K562 (cell line): Measurements from ENCODE around the gene MEOX2.

Experiments
- CEBPB ChIP-seq: fragments of 450-650 bp; IDR thresholded peaks from 2 replicates; pipeline ENCODE4 v1.6.1; 2016; ENCODE audit warnings: missing genetic modification characterization, missing compliant biosample characterization
- CHCHD3 ChIP-seq: fragments of 250-450 bp; sonication (Bioruptor Pico); IDR thresholded peaks from 2 replicates; pipeline ENCODE4 v2.1.2; 2022; ENCODE audit warnings: mild to moderate bottlenecking
- EZH2 ChIP-seq: IDR thresholded peaks from 2 replicates; pipeline ENCODE4 v1.6.1; 2012; ENCODE audit warnings: low read depth, mild to moderate bottlenecking, inconsistent platforms, low read length, borderline replicate concordance
- POLR2A ChIP-seq: fragments of 450-650 bp; conservative IDR thresholded peaks from 2 replicates; pipeline ENCODE4 v1.6.1; 2016
- RB1 ChIP-seq: fragments of 450-650 bp; IDR thresholded peaks from 2 replicates; pipeline ENCODE4 v1.6.1; 2017; ENCODE audit warnings: low read depth, mild to moderate bottlenecking
- ZNF184 ChIP-seq: sonication (generic); formaldehyde crosslinking; IDR thresholded peaks from 2 replicates; pipeline ENCODE4 v1.5.0; 2020; ENCODE audit warnings: missing genetic modification reagents
- TF ChIP-seq, protein P1 (sequence below): fragments of 450-650 bp; IDR thresholded peaks from 2 replicates; pipeline ENCODE4 v1.6.1; 2016; ENCODE audit warnings: low read depth
- TF ChIP-seq, protein P2 (sequence below): fragments of 450-650 bp; IDR thresholded peaks from 2 replicates; pipeline ENCODE4 v1.7.1; 2018; ENCODE audit warnings: mild to moderate bottlenecking, low read depth; ENCODE audit not compliant: partially characterized antibody
- TF ChIP-seq, protein P3 (sequence below), 3 experiments: IDR thresholded peaks in 2 of 3; conservative IDR thresholded peaks in 1 of 3; 2 replicates each; pipeline ENCODE4 v1.5.1; 2011 to 2012; ENCODE audit warnings: low read length in 3 of 3, mild to moderate bottlenecking in 3 of 3, control low read depth in 2 of 3, improper control_type of control experiment in 1 of 3, inconsistent platforms in 1 of 3, low read depth in 1 of 3, mixed read lengths in 1 of 3, moderate library complexity in 1 of 3; ENCODE audit not compliant: insufficient read depth in 2 of 3
- TF ChIP-seq, protein P4 (sequence below), 2 experiments: fragments of 200-800 bp in 1 of 2; sonication (Bioruptor generic) in 1 of 2; sonication (generic) in 1 of 2; formaldehyde crosslinking in 1 of 2; IDR thresholded peaks in 1 of 2; conservative IDR thresholded peaks in 1 of 2; 2 replicates each; pipeline versions ENCODE4 v1.5.0 to v1.6.1; 2016 to 2020; ENCODE audit warnings: missing compliant biosample characterization in 1 of 2, missing genetic modification characterization in 1 of 2, missing genetic modification reagents in 1 of 2

DNA sequence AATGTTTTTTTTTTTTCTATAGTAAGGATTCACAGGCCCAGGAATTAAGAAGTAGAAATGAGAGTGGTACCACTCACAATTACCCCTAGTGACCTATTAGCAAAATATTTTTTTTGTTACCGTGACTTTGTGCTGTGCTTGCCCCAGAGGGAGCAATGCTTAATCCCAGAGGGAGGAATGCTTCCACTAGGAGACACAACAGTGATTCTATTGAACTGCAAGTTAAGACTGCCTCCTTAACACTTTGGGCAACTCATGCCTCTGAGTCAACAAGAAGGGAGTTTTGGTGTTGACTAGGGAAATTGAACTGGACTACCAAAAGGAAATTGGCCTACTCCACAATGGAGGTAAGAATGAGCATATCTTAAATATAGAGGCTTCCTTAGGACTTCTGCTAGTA, 17.2 kb upstream of the MEOX2 start:
- TF ChIP-seq, protein P1, sequence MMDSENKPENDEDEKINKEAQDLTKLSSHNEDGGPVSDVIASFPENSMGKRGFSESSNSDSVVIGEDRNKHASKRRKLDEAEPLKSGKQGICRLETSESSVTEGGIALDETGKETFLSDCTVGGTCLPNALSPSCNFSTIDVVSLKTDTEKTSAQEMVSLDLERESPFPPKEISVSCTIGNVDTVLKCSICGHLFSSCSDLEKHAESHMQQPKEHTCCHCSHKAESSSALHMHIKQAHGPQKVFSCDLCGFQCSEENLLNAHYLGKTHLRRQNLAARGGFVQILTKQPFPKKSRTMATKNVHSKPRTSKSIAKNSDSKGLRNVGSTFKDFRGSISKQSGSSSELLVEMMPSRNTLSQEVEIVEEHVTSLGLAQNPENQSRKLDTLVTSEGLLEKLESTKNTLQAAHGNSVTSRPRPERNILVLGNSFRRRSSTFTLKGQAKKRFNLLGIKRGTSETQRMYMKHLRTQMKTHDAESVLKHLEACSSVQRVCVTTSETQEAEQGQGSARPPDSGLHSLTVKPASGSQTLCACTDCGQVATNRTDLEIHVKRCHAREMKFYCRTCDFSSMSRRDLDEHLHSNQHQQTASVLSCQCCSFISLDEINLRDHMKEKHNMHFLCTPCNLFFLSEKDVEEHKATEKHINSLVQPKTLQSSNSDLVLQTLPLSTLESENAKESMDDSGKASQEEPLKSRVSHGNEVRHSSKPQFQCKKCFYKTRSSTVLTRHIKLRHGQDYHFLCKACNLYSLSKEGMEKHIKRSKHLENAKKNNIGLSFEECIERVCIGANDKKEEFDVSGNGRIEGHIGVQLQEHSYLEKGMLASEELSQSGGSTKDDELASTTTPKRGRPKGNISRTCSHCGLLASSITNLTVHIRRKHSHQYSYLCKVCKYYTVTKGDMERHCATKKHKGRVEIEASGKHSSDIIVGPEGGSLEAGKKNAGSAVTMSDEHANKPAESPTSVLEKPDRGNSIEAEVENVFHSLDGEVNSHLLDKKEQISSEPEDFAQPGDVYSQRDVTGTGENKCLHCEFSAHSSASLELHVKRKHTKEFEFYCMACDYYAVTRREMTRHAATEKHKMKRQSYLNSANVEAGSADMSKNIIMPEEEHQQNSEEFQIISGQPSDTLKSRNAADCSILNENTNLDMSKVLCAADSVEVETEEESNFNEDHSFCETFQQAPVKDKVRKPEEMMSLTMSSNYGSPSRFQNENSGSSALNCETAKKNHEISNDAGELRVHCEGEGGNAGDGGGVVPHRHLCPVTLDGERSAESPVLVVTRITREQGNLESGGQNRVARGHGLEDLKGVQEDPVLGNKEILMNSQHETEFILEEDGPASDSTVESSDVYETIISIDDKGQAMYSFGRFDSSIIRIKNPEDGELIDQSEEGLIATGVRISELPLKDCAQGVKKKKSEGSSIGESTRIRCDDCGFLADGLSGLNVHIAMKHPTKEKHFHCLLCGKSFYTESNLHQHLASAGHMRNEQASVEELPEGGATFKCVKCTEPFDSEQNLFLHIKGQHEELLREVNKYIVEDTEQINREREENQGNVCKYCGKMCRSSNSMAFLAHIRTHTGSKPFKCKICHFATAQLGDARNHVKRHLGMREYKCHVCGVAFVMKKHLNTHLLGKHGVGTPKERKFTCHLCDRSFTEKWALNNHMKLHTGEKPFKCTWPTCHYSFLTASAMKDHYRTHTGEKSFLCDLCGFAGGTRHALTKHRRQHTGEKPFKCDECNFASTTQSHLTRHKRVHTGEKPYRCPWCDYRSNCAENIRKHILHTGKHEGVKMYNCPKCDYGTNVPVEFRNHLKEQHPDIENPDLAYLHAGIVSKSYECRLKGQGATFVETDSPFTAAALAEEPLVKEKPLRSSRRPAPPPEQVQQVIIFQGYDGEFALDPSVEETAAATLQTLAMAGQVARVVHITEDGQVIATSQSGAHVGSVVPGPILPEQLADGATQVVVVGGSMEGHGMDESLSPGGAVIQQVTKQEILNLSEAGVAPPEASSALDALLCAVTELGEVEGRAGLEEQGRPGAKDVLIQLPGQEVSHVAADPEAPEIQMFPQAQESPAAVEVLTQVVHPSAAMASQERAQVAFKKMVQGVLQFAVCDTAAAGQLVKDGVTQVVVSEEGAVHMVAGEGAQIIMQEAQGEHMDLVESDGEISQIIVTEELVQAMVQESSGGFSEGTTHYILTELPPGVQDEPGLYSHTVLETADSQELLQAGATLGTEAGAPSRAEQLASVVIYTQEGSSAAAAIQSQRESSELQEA, result no peak
- TF ChIP-seq, protein P2, sequence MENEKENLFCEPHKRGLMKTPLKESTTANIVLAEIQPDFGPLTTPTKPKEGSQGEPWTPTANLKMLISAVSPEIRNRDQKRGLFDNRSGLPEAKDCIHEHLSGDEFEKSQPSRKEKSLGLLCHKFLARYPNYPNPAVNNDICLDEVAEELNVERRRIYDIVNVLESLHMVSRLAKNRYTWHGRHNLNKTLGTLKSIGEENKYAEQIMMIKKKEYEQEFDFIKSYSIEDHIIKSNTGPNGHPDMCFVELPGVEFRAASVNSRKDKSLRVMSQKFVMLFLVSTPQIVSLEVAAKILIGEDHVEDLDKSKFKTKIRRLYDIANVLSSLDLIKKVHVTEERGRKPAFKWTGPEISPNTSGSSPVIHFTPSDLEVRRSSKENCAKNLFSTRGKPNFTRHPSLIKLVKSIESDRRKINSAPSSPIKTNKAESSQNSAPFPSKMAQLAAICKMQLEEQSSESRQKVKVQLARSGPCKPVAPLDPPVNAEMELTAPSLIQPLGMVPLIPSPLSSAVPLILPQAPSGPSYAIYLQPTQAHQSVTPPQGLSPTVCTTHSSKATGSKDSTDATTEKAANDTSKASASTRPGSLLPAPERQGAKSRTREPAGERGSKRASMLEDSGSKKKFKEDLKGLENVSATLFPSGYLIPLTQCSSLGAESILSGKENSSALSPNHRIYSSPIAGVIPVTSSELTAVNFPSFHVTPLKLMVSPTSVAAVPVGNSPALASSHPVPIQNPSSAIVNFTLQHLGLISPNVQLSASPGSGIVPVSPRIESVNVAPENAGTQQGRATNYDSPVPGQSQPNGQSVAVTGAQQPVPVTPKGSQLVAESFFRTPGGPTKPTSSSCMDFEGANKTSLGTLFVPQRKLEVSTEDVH, result no peak
- TF ChIP-seq ZNF184 (CRISPR knock-in tag), result no peak
- TF ChIP-seq, protein P3, sequence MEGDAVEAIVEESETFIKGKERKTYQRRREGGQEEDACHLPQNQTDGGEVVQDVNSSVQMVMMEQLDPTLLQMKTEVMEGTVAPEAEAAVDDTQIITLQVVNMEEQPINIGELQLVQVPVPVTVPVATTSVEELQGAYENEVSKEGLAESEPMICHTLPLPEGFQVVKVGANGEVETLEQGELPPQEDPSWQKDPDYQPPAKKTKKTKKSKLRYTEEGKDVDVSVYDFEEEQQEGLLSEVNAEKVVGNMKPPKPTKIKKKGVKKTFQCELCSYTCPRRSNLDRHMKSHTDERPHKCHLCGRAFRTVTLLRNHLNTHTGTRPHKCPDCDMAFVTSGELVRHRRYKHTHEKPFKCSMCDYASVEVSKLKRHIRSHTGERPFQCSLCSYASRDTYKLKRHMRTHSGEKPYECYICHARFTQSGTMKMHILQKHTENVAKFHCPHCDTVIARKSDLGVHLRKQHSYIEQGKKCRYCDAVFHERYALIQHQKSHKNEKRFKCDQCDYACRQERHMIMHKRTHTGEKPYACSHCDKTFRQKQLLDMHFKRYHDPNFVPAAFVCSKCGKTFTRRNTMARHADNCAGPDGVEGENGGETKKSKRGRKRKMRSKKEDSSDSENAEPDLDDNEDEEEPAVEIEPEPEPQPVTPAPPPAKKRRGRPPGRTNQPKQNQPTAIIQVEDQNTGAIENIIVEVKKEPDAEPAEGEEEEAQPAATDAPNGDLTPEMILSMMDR (IDR thresholded peaks at IDR 0.05 in 2 of 3, conservative IDR thresholded peaks at IDR 0.05 in 1 of 3; ENCODE audit: insufficient read depth in 2 of 3, low read depth in 1 of 3, low read length in 3 of 3), result no peak
- TF ChIP-seq, protein P4, sequence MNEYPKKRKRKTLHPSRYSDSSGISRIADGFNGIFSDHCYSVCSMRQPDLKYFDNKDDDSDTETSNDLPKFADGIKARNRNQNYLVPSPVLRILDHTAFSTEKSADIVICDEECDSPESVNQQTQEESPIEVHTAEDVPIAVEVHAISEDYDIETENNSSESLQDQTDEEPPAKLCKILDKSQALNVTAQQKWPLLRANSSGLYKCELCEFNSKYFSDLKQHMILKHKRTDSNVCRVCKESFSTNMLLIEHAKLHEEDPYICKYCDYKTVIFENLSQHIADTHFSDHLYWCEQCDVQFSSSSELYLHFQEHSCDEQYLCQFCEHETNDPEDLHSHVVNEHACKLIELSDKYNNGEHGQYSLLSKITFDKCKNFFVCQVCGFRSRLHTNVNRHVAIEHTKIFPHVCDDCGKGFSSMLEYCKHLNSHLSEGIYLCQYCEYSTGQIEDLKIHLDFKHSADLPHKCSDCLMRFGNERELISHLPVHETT (CRISPR knock-in tag; conservative IDR thresholded peaks at IDR 0.05 in 1 of 2, IDR thresholded peaks at IDR 0.05 in 1 of 2), result no peak
- TF ChIP-seq EZH2, result no peak
- TF ChIP-seq CEBPB (tag), result no peak
- TF ChIP-seq CHCHD3 (CRISPR knock-in tag), result no peak
- no peak for TF ChIP-seq RB1
- no peak for TF ChIP-seq POLR2A
